Activated B cell treated with CpG ODN at 0.5 μM for 24 hours (primary cell): ENCODE results near the gene KANSL3. TPM values are rescaled to one million over a fixed set of nuclear protein-coding genes. Genes with fewer than 3 reads are reported as not detected.

Experiments used
- ATAC-seq: fragments of 200-7000 bp; cut with Tn5 transposase; one replicate; pipeline ENCODE4 v1.10.0; 2021; ENCODE audit warnings: low read depth, mild to moderate bottlenecking, moderate library complexity
- CTCF ChIA-PET: fragments of 350-600 bp; sonication (Branson Sonifier 250); formaldehyde crosslinking; loops from one replicate; lab custom pipeline; 2021; ENCODE audit warnings: antibody characterized with exemption; lab: Charles Lee
- POLR2A ChIA-PET: fragments of 350-600 bp; sonication (Branson Sonifier 250); formaldehyde crosslinking; loops from one replicate; lab custom pipeline; 2021; ENCODE audit warnings: antibody characterized with exemption; lab: Charles Lee
- DNase-seq: peaks from one replicate; pipeline ENCODE4 v3.0.0; 2022
- H3K27ac Mint-ChIP-seq: one replicate; pipeline ENCODE4 v1.8.0; 2020; ENCODE audit warnings: mixed read lengths
- H3K27me3 Mint-ChIP-seq: one replicate; pipeline ENCODE4 v1.8.0; 2021; ENCODE audit warnings: mixed read lengths
- H3K36me3 Mint-ChIP-seq: one replicate; pipeline ENCODE4 v1.8.0; 2021; ENCODE audit warnings: low read depth, mixed read lengths
- H3K4me1 Mint-ChIP-seq: one replicate; pipeline ENCODE4 v1.8.0; 2021; ENCODE audit warnings: mixed read lengths
- H3K4me3 Mint-ChIP-seq: one replicate; pipeline ENCODE4 v1.8.0; 2020; ENCODE audit warnings: mild to moderate bottlenecking, mixed read lengths
- H3K9me3 Mint-ChIP-seq: one replicate; pipeline ENCODE4 v1.8.0; 2020; ENCODE audit warnings: mixed read lengths
- CTCF ChIP-seq: fragments of 200-600 bp; IDR thresholded peaks from one replicate; pipeline ENCODE4 v1.8.0; 2022; ENCODE audit warnings: antibody characterized with exemption, mild to moderate bottlenecking
- intact Hi-C: fragments of 100-400 bp; cut with micrococcal nuclease; formaldehyde crosslinking; loops from one replicate; pipeline ENCODE4 v1.15.1; 2024
- total RNA-seq: library from RNA; stranded (reverse); gene quantifications from 2 replicates; pipeline ENCODE4 v1.2.3, GENCODE V29; 2022

The KANSL3 gene
- total RNA-seq, 1 donor from 2014 or later = 31.4 TPM

DNA sequence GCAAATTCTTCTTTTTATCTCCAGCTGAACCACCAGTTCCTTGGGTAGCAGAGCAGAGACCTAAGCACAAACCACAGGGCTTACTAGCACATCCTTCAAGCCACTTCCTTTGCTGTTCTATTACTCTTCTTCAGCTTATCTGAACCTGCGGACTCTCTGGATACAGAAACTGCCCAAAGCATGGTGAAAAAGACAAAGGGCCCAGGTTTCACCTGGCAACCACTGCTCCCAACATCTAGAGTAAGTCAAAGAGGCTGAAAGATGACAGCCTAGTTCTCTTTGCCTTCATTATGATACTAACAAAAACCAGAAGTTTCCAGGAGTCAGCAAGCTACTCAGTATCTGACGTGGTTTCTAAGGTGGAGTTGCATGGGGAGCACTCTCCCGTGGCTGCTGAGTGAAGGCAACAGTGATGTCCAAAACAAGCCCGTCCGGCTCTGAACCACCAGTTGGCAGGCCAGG is 43.4 kb downstream of the KANSL3 start:
- no peak for TF ChIP-seq CTCF
- H3K9me3 Mint-ChIP-seq = no peaks in the 10 kb centered on the region
- CTCF ChIA-PET = no interaction called here
- POLR2A ChIA-PET = no interaction called here
- H3K36me3 Mint-ChIP-seq = peaks cover 78% of the 10 kb centered on the region
- DNase-seq (no peak), ATAC-seq (no peak)
- intact Hi-C loops = no loop called here
- no peak overlapping the region for H3K4me3 Mint-ChIP-seq
- H3K4me1 Mint-ChIP-seq = no peaks in the 10 kb centered on the region
- no peaks in the 10 kb centered on the region for H3K27me3 Mint-ChIP-seq
- H3K27ac Mint-ChIP-seq = no peak overlapping the region

GRCh38 chr2:96594282-96594681 is 43.8 kb downstream of the KANSL3 start:
- ATAC-seq = no peak
- POLR2A ChIA-PET = no interaction called here
- Mint-ChIP-seq H3K9me3 (no peaks in the 10 kb centered on the region), H3K27ac (no peak overlapping the region), H3K27me3 (no peaks in the 10 kb centered on the region), H3K4me1 (no peaks in the 10 kb centered on the region), H3K36me3 (peaks cover 74% of the 10 kb centered on the region), H3K4me3 (no peak overlapping the region)
- TF ChIP-seq CTCF = no peak
- CTCF ChIA-PET = no interaction called here
- no peak for DNase-seq
- intact Hi-C loops = no loop called here

DNA sequence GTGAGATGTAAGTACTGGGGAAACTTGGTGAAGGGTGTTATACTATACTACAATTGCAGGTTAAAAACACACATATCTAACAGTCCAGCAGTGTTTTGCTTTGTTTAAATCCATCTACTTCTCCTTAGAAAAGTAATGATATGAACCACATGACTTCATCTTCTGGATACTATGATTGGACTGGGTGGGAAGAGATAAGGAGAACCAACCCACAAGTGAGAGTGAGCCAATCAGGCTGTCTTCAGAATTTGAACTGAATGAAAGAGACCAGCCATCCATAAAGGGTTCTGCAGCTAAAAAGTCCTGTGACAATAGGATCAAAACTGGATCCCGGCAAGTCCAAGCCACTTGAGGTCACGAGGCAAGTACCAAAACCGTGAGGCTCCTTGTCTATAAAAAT is 46.6 kb downstream of the KANSL3 start:
- no peak overlapping the region for H3K4me3 Mint-ChIP-seq
- no peak overlapping the region for H3K27ac Mint-ChIP-seq
- ChIA-PET CTCF (no interaction called here), POLR2A (no interaction called here)
- H3K36me3 Mint-ChIP-seq = peaks cover 51% of the 10 kb centered on the region
- no peaks in the 10 kb centered on the region for H3K9me3 Mint-ChIP-seq
- no peaks in the 10 kb centered on the region for H3K27me3 Mint-ChIP-seq
- intact Hi-C loops = no loop called here
- no peak for DNase-seq
- ATAC-seq = no peak
- no peaks in the 10 kb centered on the region for H3K4me1 Mint-ChIP-seq
- TF ChIP-seq CTCF = no peak

DNA sequence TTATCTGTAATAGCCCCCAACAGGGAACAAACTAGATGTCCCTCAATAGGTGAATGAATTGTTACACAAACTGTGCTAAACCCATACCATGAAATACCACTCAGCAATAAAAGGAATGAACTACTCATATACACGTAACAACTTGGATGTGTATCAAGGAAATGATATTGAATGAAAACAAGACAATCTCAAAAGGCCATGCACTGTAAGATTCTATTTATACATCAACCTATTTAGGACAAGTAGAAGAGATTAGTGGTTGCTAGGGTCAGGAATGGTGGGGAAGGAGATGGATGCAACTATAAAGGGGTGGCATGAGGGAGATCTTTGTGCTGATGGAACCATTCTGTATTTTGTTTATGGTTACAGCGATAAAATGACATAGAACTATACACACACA is 47.1 kb downstream of the KANSL3 start:
- H3K27me3 Mint-ChIP-seq = no peaks in the 10 kb centered on the region
- no peaks in the 10 kb centered on the region for H3K4me1 Mint-ChIP-seq
- ChIA-PET POLR2A (no interaction called here), CTCF (no interaction called here)
- intact Hi-C loops = no loop called here
- peaks cover 48% of the 10 kb centered on the region for H3K36me3 Mint-ChIP-seq
- no peak overlapping the region for H3K27ac Mint-ChIP-seq
- TF ChIP-seq CTCF = no peak
- no peak overlapping the region for H3K4me3 Mint-ChIP-seq
- no peak for DNase-seq
- ATAC-seq = no peak
- no peaks in the 10 kb centered on the region for H3K9me3 Mint-ChIP-seq

DNA sequence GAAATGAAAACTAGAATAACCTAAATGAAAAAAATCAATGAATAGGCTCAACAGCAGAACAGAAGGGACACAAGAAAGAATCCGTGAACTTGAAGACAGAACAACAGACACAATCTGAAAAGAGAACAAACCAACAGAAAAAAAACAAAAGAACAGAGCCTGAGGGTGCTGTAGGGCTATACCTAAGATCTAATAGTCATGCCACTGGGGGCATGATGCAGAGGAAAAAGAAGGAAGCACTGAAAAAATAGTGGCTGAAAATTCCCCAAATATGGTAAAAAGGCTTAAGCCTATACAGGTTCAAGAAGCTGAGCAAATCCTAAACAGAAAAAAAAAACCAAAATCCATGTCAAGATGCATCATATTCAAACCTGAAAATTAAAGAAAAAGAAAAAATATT is 50.3 kb downstream of the KANSL3 start:
- Mint-ChIP-seq H3K4me1 (no peaks in the 10 kb centered on the region), H3K27me3 (no peaks in the 10 kb centered on the region), H3K27ac (no peak overlapping the region), H3K36me3 (peaks cover 21% of the 10 kb centered on the region), H3K4me3 (no peak overlapping the region), H3K9me3 (no peaks in the 10 kb centered on the region)
- ChIA-PET POLR2A (no interaction called here), CTCF (no interaction called here)
- DNase-seq (no peak), ATAC-seq (no peak)
- TF ChIP-seq CTCF = no peak
- intact Hi-C loops = no loop called here
